HEK293 (cell line): Measurements from ENCODE around the gene GABRD.

Experiments
- CTCF ChIA-PET: fragments of 350-600 bp; formaldehyde crosslinking; extraction: SDS; loops from one replicate; lab custom pipeline; 2021; ENCODE audit warnings: antibody characterized with exemption; lab: Yijun Ruan, JAX
- POLR2A ChIA-PET: fragments of 300-600 bp; formaldehyde crosslinking; extraction: SDS; loops from one replicate; lab custom pipeline; 2020; ENCODE audit warnings: antibody characterized with exemption, inconsistent platforms; lab: Yijun Ruan, JAX
- H3K27ac ChIP-seq: fragments of 200-500 bp; sonication (Bioruptor generic); 2 replicates; pipeline ENCODE4 v1.5.1; 2014; ENCODE audit warnings: low read depth, low read length, control low read depth, inconsistent platforms; ENCODE audit errors: extremely low read depth
- H3K36me3 ChIP-seq, 2 experiments: fragments of 200-500 bp in 1 of 2; sonication (Bioruptor generic) in 1 of 2; 1 replicate in 1 of 2; 2 replicates in 1 of 2; pipeline ENCODE4 v1.5.1; 2014 to 2017; ENCODE audit warnings: inconsistent platforms in 2 of 2, low read length in 2 of 2; ENCODE audit not compliant: control insufficient read depth in 2 of 2, insufficient read depth in 1 of 2
- H3K4me1 ChIP-seq: fragments of 200-500 bp; sonication (Bioruptor generic); 2 replicates; pipeline ENCODE4 v1.5.1; 2014; ENCODE audit warnings: mild to moderate bottlenecking, low read length, inconsistent platforms; ENCODE audit not compliant: control insufficient read depth, insufficient read depth
- H3K4me3 ChIP-seq: 2 replicates; pipeline ENCODE4 v1.5.1; 2011; ENCODE audit warnings: low read depth, mild to moderate bottlenecking, control low read depth, low read length, moderate library complexity
- H3K9me3 ChIP-seq: fragments of 200-500 bp; sonication (Bioruptor generic); 2 replicates; pipeline ENCODE4 v1.5.1; 2014; ENCODE audit warnings: low read depth, low read length, inconsistent platforms; ENCODE audit not compliant: control insufficient read depth, insufficient read depth
- REPIN1 ChIP-seq: fragments of 450-650 bp; formaldehyde crosslinking; IDR thresholded peaks from 2 replicates; pipeline ENCODE4 v1.5.1; 2017; ENCODE audit warnings: missing biosample characterization, missing genetic modification characterization, low read depth
- ZBTB1 ChIP-seq: fragments of 450-650 bp; formaldehyde crosslinking; IDR thresholded peaks from 2 replicates; pipeline ENCODE4 v1.5.1; 2016; ENCODE audit warnings: missing biosample characterization, missing genetic modification characterization
- ZBTB17 ChIP-seq: fragments of 450-650 bp; formaldehyde crosslinking; IDR thresholded peaks from 2 replicates; pipeline ENCODE4 v1.5.1; 2016; ENCODE audit warnings: missing biosample characterization, missing genetic modification characterization
- ZNF175 ChIP-seq: fragments of 450-650 bp; formaldehyde crosslinking; IDR thresholded peaks from 2 replicates; pipeline ENCODE4 v1.5.1; 2016; ENCODE audit warnings: missing biosample characterization, missing genetic modification characterization
- ZNF214 ChIP-seq: fragments of 450-650 bp; formaldehyde crosslinking; IDR thresholded peaks from 2 replicates; pipeline ENCODE4 v1.5.1; 2017; ENCODE audit warnings: missing biosample characterization, mild to moderate bottlenecking, missing genetic modification characterization, borderline replicate concordance
- ZNF248 ChIP-seq: fragments of 450-650 bp; formaldehyde crosslinking; IDR thresholded peaks from 2 replicates; pipeline ENCODE4 v1.5.1; 2017; ENCODE audit warnings: missing biosample characterization, missing genetic modification characterization
- ZNF514 ChIP-seq: fragments of 450-650 bp; formaldehyde crosslinking; IDR thresholded peaks from 2 replicates; pipeline ENCODE4 v1.5.1; 2016; ENCODE audit warnings: missing biosample characterization, missing genetic modification characterization
- ZNF660 ChIP-seq: fragments of 450-650 bp; IDR thresholded peaks from 2 replicates; pipeline ENCODE4 v1.5.1; 2018; ENCODE audit warnings: missing biosample characterization, mild to moderate bottlenecking, missing genetic modification characterization
- ZNF830 ChIP-seq: fragments of 450-650 bp; IDR thresholded peaks from 2 replicates; pipeline ENCODE4 v1.5.0; 2018; ENCODE audit warnings: missing biosample characterization, missing genetic modification characterization, low read depth, mild to moderate bottlenecking, moderate library complexity
- TF ChIP-seq, protein P1 (sequence below): fragments of 450-650 bp; formaldehyde crosslinking; IDR thresholded peaks from 2 replicates; pipeline ENCODE4 v1.5.1; 2016; ENCODE audit warnings: missing biosample characterization, missing genetic modification characterization
- TF ChIP-seq, protein P2 (sequence below): fragments of 450-650 bp; formaldehyde crosslinking; IDR thresholded peaks from 2 replicates; pipeline ENCODE4 v1.5.1; 2017; ENCODE audit warnings: missing biosample characterization, missing genetic modification characterization
- TF ChIP-seq, protein P3 (sequence below): fragments of 450-650 bp; formaldehyde crosslinking; IDR thresholded peaks from 2 replicates; pipeline ENCODE4 v1.5.1; 2016; ENCODE audit warnings: missing biosample characterization, missing genetic modification characterization
- TF ChIP-seq, protein P4 (sequence below): fragments of 450-650 bp; formaldehyde crosslinking; IDR thresholded peaks from 2 replicates; pipeline ENCODE4 v1.5.1; 2016; ENCODE audit warnings: missing biosample characterization, missing genetic modification characterization
- TF ChIP-seq, protein P5 (sequence below): fragments of 450-650 bp; formaldehyde crosslinking; IDR thresholded peaks from 2 replicates; pipeline ENCODE4 v1.5.1; 2017; ENCODE audit warnings: missing biosample characterization, missing genetic modification characterization

Gene GABRD

DNA sequence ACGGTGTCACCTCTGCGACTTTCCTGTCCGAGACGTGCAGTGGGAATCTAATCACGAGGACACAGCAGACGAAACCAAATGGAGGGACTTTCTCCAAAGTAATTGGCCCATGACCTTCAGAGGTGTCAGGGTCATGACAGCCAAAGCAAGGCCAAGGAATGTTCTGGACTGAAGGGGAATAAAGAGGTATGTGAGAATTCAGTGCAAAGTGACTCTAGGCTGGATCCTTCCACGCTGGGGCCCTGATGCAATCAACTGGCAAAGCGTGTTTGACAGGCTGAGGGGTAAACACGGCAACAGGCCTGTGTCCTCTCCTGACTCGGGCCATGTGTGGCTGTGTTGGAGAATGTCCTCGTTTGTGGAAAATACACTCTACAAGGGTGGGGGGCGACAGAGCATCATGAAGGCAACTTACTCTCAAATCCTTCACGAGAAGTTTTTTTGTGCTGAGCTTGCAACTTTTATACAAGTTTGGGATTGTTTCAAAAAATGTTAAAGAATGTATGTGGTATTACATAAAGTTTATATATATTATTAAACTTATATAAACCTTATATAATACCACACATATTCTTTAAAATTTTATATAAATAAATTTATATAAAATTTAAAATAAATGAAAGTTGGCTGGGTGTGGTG lies 17.3 kb upstream of the GABRD start:
- Histone ChIP-seq H3K4me1 (no peaks in the 10 kb centered on the region), H3K4me3 (no peak overlapping the region), H3K9me3 (no peaks in the 10 kb centered on the region), H3K36me3 (no peaks in the 10 kb centered on the region), H3K27ac (no peak overlapping the region)
- TF ChIP-seq, protein P1, sequence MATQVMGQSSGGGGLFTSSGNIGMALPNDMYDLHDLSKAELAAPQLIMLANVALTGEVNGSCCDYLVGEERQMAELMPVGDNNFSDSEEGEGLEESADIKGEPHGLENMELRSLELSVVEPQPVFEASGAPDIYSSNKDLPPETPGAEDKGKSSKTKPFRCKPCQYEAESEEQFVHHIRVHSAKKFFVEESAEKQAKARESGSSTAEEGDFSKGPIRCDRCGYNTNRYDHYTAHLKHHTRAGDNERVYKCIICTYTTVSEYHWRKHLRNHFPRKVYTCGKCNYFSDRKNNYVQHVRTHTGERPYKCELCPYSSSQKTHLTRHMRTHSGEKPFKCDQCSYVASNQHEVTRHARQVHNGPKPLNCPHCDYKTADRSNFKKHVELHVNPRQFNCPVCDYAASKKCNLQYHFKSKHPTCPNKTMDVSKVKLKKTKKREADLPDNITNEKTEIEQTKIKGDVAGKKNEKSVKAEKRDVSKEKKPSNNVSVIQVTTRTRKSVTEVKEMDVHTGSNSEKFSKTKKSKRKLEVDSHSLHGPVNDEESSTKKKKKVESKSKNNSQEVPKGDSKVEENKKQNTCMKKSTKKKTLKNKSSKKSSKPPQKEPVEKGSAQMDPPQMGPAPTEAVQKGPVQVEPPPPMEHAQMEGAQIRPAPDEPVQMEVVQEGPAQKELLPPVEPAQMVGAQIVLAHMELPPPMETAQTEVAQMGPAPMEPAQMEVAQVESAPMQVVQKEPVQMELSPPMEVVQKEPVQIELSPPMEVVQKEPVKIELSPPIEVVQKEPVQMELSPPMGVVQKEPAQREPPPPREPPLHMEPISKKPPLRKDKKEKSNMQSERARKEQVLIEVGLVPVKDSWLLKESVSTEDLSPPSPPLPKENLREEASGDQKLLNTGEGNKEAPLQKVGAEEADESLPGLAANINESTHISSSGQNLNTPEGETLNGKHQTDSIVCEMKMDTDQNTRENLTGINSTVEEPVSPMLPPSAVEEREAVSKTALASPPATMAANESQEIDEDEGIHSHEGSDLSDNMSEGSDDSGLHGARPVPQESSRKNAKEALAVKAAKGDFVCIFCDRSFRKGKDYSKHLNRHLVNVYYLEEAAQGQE (tag by site-specific recombination), result no peak
- TF ChIP-seq ZNF214 (tag by site-specific recombination) (no peak), ZBTB17 (tag by site-specific recombination) (no peak), ZNF248 (tag by site-specific recombination) (no peak), REPIN1 (tag by site-specific recombination) (no peak), ZNF660 (tag by site-specific recombination) (no peak), ZNF830 (no peak), ZNF175 (tag by site-specific recombination) (no peak), ZBTB1 (tag by site-specific recombination) (no peak), ZNF514 (tag by site-specific recombination) (no peak)
- TF ChIP-seq, protein P2, sequence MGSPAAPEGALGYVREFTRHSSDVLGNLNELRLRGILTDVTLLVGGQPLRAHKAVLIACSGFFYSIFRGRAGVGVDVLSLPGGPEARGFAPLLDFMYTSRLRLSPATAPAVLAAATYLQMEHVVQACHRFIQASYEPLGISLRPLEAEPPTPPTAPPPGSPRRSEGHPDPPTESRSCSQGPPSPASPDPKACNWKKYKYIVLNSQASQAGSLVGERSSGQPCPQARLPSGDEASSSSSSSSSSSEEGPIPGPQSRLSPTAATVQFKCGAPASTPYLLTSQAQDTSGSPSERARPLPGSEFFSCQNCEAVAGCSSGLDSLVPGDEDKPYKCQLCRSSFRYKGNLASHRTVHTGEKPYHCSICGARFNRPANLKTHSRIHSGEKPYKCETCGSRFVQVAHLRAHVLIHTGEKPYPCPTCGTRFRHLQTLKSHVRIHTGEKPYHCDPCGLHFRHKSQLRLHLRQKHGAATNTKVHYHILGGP, result no peak
- TF ChIP-seq, protein P3, sequence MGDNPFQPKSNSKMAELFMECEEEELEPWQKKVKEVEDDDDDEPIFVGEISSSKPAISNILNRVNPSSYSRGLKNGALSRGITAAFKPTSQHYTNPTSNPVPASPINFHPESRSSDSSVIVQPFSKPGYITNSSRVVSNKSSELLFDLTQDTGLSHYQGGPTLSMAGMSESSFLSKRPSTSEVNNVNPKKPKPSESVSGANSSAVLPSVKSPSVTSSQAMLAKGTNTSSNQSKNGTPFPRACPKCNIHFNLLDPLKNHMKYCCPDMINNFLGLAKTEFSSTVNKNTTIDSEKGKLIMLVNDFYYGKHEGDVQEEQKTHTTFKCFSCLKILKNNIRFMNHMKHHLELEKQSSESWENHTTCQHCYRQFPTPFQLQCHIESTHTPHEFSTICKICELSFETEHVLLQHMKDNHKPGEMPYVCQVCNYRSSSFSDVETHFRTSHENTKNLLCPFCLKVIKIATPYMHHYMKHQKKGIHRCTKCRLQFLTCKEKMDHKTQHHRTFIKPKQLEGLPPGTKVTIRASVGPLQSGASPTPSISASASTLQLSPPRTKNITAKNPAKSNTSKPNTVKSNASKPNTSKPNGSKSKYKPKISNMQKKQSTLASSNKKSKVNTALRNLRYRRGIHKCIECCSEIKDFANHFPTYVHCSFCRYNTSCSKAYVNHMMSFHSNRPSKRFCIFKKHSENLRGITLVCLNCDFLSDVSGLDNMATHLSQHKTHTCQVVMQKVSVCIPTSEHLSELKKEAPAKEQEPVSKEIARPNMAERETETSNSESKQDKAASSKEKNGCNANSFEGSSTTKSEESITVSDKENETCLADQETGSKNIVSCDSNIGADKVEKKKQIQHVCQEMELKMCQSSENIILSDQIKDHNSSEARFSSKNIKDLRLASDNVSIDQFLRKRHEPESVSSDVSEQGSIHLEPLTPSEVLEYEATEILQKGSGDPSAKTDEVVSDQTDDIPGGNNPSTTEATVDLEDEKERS (tag by site-specific recombination), result no peak
- TF ChIP-seq, protein P4, sequence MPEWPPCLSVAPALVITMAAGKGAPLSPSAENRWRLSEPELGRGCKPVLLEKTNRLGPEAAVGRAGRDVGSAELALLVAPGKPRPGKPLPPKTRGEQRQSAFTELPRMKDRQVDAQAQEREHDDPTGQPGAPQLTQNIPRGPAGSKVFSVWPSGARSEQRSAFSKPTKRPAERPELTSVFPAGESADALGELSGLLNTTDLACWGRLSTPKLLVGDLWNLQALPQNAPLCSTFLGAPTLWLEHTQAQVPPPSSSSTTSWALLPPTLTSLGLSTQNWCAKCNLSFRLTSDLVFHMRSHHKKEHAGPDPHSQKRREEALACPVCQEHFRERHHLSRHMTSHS (tag by site-specific recombination), result no peak
- TF ChIP-seq, protein P5, sequence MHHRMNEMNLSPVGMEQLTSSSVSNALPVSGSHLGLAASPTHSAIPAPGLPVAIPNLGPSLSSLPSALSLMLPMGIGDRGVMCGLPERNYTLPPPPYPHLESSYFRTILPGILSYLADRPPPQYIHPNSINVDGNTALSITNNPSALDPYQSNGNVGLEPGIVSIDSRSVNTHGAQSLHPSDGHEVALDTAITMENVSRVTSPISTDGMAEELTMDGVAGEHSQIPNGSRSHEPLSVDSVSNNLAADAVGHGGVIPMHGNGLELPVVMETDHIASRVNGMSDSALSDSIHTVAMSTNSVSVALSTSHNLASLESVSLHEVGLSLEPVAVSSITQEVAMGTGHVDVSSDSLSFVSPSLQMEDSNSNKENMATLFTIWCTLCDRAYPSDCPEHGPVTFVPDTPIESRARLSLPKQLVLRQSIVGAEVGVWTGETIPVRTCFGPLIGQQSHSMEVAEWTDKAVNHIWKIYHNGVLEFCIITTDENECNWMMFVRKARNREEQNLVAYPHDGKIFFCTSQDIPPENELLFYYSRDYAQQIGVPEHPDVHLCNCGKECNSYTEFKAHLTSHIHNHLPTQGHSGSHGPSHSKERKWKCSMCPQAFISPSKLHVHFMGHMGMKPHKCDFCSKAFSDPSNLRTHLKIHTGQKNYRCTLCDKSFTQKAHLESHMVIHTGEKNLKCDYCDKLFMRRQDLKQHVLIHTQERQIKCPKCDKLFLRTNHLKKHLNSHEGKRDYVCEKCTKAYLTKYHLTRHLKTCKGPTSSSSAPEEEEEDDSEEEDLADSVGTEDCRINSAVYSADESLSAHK (tag by site-specific recombination), result no peak
- CTCF ChIA-PET, result interaction anchor here (0.6 to 0.7 kb wide), 2 partner anchors 45 to 860 kb away, joined by 3 read pairs; no protein-coding TSS in a partner anchor
- POLR2A ChIA-PET, result no interaction called here
